Upper lobe of right lung (tissue), 1 donor: ENCODE data around the gene MTREX. TPM values are rescaled to one million over a fixed set of nuclear protein-coding genes. Genes with fewer than 3 reads are reported as not detected.

Experiments used
- ATAC-seq: fragments of 200-7000 bp; cut with Tn5 transposase; one replicate; pipeline ENCODE4 v1.9.1; 2020; ENCODE audit warnings: mild to moderate bottlenecking, moderate library complexity
- DNase-seq: peaks from one replicate; pipeline ENCODE4 v3.0.0-alpha.2; 2020
- H3K27ac ChIP-seq: fragments of 200-600 bp; one replicate; pipeline ENCODE4 v1.8.0; 2022
- H3K27me3 ChIP-seq: fragments of 200-600 bp; one replicate; pipeline ENCODE4 v1.8.0; 2022; ENCODE audit warnings: mild to moderate bottlenecking
- H3K36me3 ChIP-seq: fragments of 200-600 bp; one replicate; pipeline ENCODE4 v1.8.0; 2022
- H3K4me1 ChIP-seq: fragments of 200-600 bp; one replicate; pipeline ENCODE4 v1.8.0; 2022
- H3K4me3 ChIP-seq: fragments of 200-600 bp; one replicate; pipeline ENCODE4 v1.8.0; 2022; ENCODE audit warnings: mild to moderate bottlenecking
- H3K9me3 ChIP-seq: fragments of 200-600 bp; one replicate; pipeline ENCODE4 v1.8.0; 2022
- CTCF ChIP-seq: fragments of 200-600 bp; IDR thresholded peaks from one replicate; pipeline ENCODE4 v1.8.0; 2022; ENCODE audit warnings: antibody characterized with exemption
- intact Hi-C: fragments of 100-400 bp; cut with DNase I; formaldehyde crosslinking; loops from one replicate; pipeline ENCODE4 v1.11.0; 2022
- total RNA-seq: library from RNA; stranded (reverse); fragmentation: NEBNext Ultra II Directional; extraction: Animal tissue kit (Norgen Biotek cat#: 25700); gene quantifications from one replicate; pipeline ENCODE4 v1.2.1, GENCODE V29; 2021
- donor health status: DM: no; HTN: yes; CAD: no; lungs with severe emphysema.

The MTREX gene
- total RNA-seq, 1 donor from 2014 or later = 67.6 TPM

- TF ChIP-seq CTCF = no peak
- ATAC-seq = no peak
- DNase-seq = no peak
- no peak overlapping the region for H3K27ac ChIP-seq
- intact Hi-C loops = no loop called here
- peaks cover 13% of the 10 kb centered on the region for H3K9me3 ChIP-seq
- no peaks in the 10 kb centered on the region for H3K27me3 ChIP-seq
- H3K36me3 ChIP-seq = peaks cover 29% of the 10 kb centered on the region
- H3K4me1 ChIP-seq = no peaks in the 10 kb centered on the region
- no peak overlapping the region for H3K4me3 ChIP-seq
These were observed 76.3 kb downstream of the MTREX start for GRCh38 chr5:55384072-55384471.

- peaks cover 13% of the 10 kb centered on the region for H3K9me3 ChIP-seq
- H3K27me3 ChIP-seq = no peaks in the 10 kb centered on the region
- intact Hi-C loops = no loop called here
- peaks cover 31% of the 10 kb centered on the region for H3K36me3 ChIP-seq
- DNase-seq = no peak
- no peak overlapping the region for H3K4me3 ChIP-seq
- no peak overlapping the region for H3K27ac ChIP-seq
- H3K4me1 ChIP-seq = no peaks in the 10 kb centered on the region
- TF ChIP-seq CTCF = no peak
- no peak for ATAC-seq
These were observed 77.4 kb downstream of the MTREX start for GRCh38 chr5:55385227-55385626.

- Histone ChIP-seq H3K4me1 (no peaks in the 10 kb centered on the region), H3K36me3 (peaks cover 27% of the 10 kb centered on the region), H3K27ac (no peak overlapping the region), H3K4me3 (no peak overlapping the region), H3K27me3 (no peaks in the 10 kb centered on the region), H3K9me3 (peaks cover 13% of the 10 kb centered on the region)
- TF ChIP-seq CTCF = no peak
- ATAC-seq (no peak), DNase-seq (no peak)
- intact Hi-C loops = no loop called here
These were observed 78.1 kb downstream of the MTREX start for GRCh38 chr5:55385846-55386245.

- peaks cover 26% of the 10 kb centered on the region for H3K36me3 ChIP-seq
- H3K27me3 ChIP-seq = no peaks in the 10 kb centered on the region
- no peak for TF ChIP-seq CTCF
- ATAC-seq = no peak
- peaks cover 13% of the 10 kb centered on the region for H3K9me3 ChIP-seq
- no peak overlapping the region for H3K27ac ChIP-seq
- intact Hi-C loops = no loop called here
- H3K4me3 ChIP-seq = no peak overlapping the region
- H3K4me1 ChIP-seq = no peaks in the 10 kb centered on the region
- no peak for DNase-seq
These were observed 78.6 kb downstream of the MTREX start for GRCh38 chr5:55386356-55386755.

GRCh38 chr5:55387865-55388264, 80.1 kb downstream of the MTREX start:
- ATAC-seq (no peak), DNase-seq (no peak)
- H3K4me3 ChIP-seq = no peak overlapping the region
- no peaks in the 10 kb centered on the region for H3K27me3 ChIP-seq
- TF ChIP-seq CTCF = no peak
- peaks cover 26% of the 10 kb centered on the region for H3K36me3 ChIP-seq
- no peak overlapping the region for H3K27ac ChIP-seq
- intact Hi-C loops = no loop called here
- peaks cover 12% of the 10 kb centered on the region for H3K9me3 ChIP-seq
- no peaks in the 10 kb centered on the region for H3K4me1 ChIP-seq

GRCh38 chr5:55391707-55392106, 83.9 kb downstream of the MTREX start:
- Histone ChIP-seq H3K36me3 (peaks cover 26% of the 10 kb centered on the region), H3K27ac (no peak overlapping the region), H3K4me3 (no peak overlapping the region), H3K9me3 (no peaks in the 10 kb centered on the region), H3K27me3 (no peaks in the 10 kb centered on the region), H3K4me1 (no peaks in the 10 kb centered on the region)
- TF ChIP-seq CTCF = no peak
- DNase-seq (no peak), ATAC-seq (no peak)
- intact Hi-C loops = no loop called here
